GM18511 (cell line): ENCODE data around the gene KRT26.
"Not testable (repeated sequence)": the region's sequence is repeated elsewhere in the genome, so short reads cannot be mapped to it uniquely, and the experiment has no call there.

Experiments used
- ATAC-seq: cut with Tn5 transposase; IDR thresholded peaks from one replicate; pipeline ENCODE4 v1.9.1; 2021; ENCODE audit warnings: mild to moderate bottlenecking, moderate library complexity; ENCODE audit not compliant: unreplicated experiment

KRT26 gene

GRCh38 chr17:40795019-40795667, 23.1 kb upstream of the KRT26 start:
- no peak for ATAC-seq

- no peak for ATAC-seq
Measured at GRCh38 chr17:40794466-40794865, 22.5 kb upstream of the KRT26 start.

GRCh38 chr17:40793832-40794231, 21.8 kb upstream of the KRT26 start:
- no peak for ATAC-seq

- no peak for ATAC-seq
Measured at GRCh38 chr17:40791787-40792436, 19.9 kb upstream of the KRT26 start.

GRCh38 chr17:40791111-40791510, 19.1 kb upstream of the KRT26 start:
- no peak for ATAC-seq

- ATAC-seq, result no peak
Measured at GRCh38 chr17:40782450-40782849, 10.4 kb upstream of the KRT26 start, which contains the start of gene KRT27. Gene KRT27 (minus strand): TSS chr17:40782550. CDS start chr17:40782493, 57 bp downstream.

- ATAC-seq, result no peak
Measured at GRCh38 chr17:40779181-40779909, 7.3 kb upstream of the KRT26 start.

GRCh38 chr17:40778461-40778860, 6.5 kb upstream of the KRT26 start:
- ATAC-seq, result no peak

GRCh38 chr17:40777971-40778370, 6.0 kb upstream of the KRT26 start:
- no peak for ATAC-seq

- no peak for ATAC-seq
Measured at GRCh38 chr17:40777459-40777858, 5.5 kb upstream of the KRT26 start.

GRCh38 chr17:40775945-40776344, 3.9 kb upstream of the KRT26 start:
- no peak for ATAC-seq

- ATAC-seq, result no peak
Measured at GRCh38 chr17:40765657-40766056, 6.3 kb downstream of the KRT26 start.

GRCh38 chr17:40763752-40764151, 8.2 kb downstream of the KRT26 start:
- no peak for ATAC-seq

- no peak for ATAC-seq
Measured at GRCh38 chr17:40760105-40761016, 11.6 kb downstream of the KRT26 start.

- ATAC-seq, result no peak
Measured at GRCh38 chr17:40755231-40755630, 16.8 kb downstream of the KRT26 start, which contains the start of gene KRT25. Gene KRT25 (minus strand): TSS chr17:40755331. CDS start chr17:40755271, 60 bp downstream.

- ATAC-seq, result no peak
Measured at GRCh38 chr17:40753804-40754203, 18.2 kb downstream of the KRT26 start.

- ATAC-seq, result no peak
Measured at GRCh38 chr17:40751065-40751464, 20.9 kb downstream of the KRT26 start.

GRCh38 chr17:40750391-40750790, 21.6 kb downstream of the KRT26 start:
- ATAC-seq, result no peak

GRCh38 chr17:40748666-40749065, 23.3 kb downstream of the KRT26 start:
- ATAC-seq, result not testable (repeated sequence)

GRCh38 chr17:40738553-40738952, 33.4 kb downstream of the KRT26 start:
- ATAC-seq, result no peak

GRCh38 chr17:40735016-40735415, 37.0 kb downstream of the KRT26 start:
- no peak for ATAC-seq
